A673 (cell line): Measurements from ENCODE around the gene CADM3.

Experiments
- EZH2 ChIP-seq: fragments of 200-600 bp; sonication (generic); IDR thresholded peaks from 2 replicates; pipeline ENCODE4 v1.6.1; 2017; ENCODE audit warnings: borderline replicate concordance, low read depth, mild to moderate bottlenecking, mixed read lengths, antibody characterized with exemption, low read length; ENCODE audit not compliant: poor library complexity, severe bottlenecking
- TF ChIP-seq, protein P1 (sequence below): fragments of 300-800, 200-600 bp; sonication (generic); conservative IDR thresholded peaks from 2 replicates; pipeline ENCODE4 v1.5.1; 2017; ENCODE audit warnings: low read depth, mild to moderate bottlenecking, antibody characterized with exemption, low read length, moderate library complexity, mixed read lengths

GRCh38 chr1:159248311-159248710 is 76.9 kb downstream of the CADM3 start:
- TF ChIP-seq, protein P1, sequence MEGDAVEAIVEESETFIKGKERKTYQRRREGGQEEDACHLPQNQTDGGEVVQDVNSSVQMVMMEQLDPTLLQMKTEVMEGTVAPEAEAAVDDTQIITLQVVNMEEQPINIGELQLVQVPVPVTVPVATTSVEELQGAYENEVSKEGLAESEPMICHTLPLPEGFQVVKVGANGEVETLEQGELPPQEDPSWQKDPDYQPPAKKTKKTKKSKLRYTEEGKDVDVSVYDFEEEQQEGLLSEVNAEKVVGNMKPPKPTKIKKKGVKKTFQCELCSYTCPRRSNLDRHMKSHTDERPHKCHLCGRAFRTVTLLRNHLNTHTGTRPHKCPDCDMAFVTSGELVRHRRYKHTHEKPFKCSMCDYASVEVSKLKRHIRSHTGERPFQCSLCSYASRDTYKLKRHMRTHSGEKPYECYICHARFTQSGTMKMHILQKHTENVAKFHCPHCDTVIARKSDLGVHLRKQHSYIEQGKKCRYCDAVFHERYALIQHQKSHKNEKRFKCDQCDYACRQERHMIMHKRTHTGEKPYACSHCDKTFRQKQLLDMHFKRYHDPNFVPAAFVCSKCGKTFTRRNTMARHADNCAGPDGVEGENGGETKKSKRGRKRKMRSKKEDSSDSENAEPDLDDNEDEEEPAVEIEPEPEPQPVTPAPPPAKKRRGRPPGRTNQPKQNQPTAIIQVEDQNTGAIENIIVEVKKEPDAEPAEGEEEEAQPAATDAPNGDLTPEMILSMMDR: no peak
- no peak for TF ChIP-seq EZH2
